Keratinocyte (primary cell): ENCODE data around the gene C15orf39. TPM values are rescaled to one million over a fixed set of nuclear protein-coding genes. Genes with fewer than 3 reads are reported as not detected.
"Not testable (repeated sequence)": the region's sequence is repeated elsewhere in the genome, so short reads cannot be mapped to it uniquely, and the experiment has no call there.

Source experiments
- DNase-seq: peaks from one replicate; pipeline ENCODE4 v3.0.0-alpha.2; 2011; ENCODE audit warnings: low read depth, missing footprints, low spot score
- FAIRE-seq: peaks from 2 replicates; lab custom pipeline; 2011; peaks lifted over from hg19 to GRCh38; lab: Jason Lieb, UNC
- H2AFZ ChIP-seq: 2 replicates; pipeline ENCODE4 v1.6.0; 2012; ENCODE audit warnings: low read length, control low read depth, inconsistent platforms; ENCODE audit not compliant: control insufficient read depth
- H3K27ac ChIP-seq: 2 replicates; pipeline ENCODE4 v1.5.1; 2011; ENCODE audit warnings: low read length; ENCODE audit not compliant: control insufficient read depth, insufficient read depth
- H3K27me3 ChIP-seq: 3 replicates; pipeline ENCODE4 v1.6.0; 2011; ENCODE audit warnings: low read length; ENCODE audit not compliant: control insufficient read depth, insufficient read depth; ENCODE audit errors: extremely low read depth
- H3K36me3 ChIP-seq, 2 experiments: 2 replicates in 1 of 2; 3 replicates in 1 of 2; pipeline ENCODE4 v1.5.1; 2011; ENCODE audit warnings: low read length in 2 of 2, mild to moderate bottlenecking in 1 of 2; ENCODE audit not compliant: control insufficient read depth in 2 of 2, insufficient read depth in 2 of 2; ENCODE audit errors: extremely low read depth in 1 of 2
- H3K4me1 ChIP-seq: 3 replicates; pipeline ENCODE4 v1.5.1; 2011; ENCODE audit warnings: low read length; ENCODE audit not compliant: control insufficient read depth, insufficient read depth; ENCODE audit errors: extremely low read depth
- H3K4me2 ChIP-seq: 3 replicates; pipeline ENCODE4 v1.6.0; 2011; ENCODE audit warnings: low read depth, low read length; ENCODE audit not compliant: control insufficient read depth, insufficient read depth; ENCODE audit errors: extremely low read depth
- H3K4me3 ChIP-seq, 3 experiments: fragments of 200-600 bp in 1 of 3; sonication (generic) in 1 of 3; 2 replicates in 2 of 3; 3 replicates in 1 of 3; pipeline ENCODE4 v1.5.1; 2011 to 2016; ENCODE audit warnings: low read length in 3 of 3, mild to moderate bottlenecking in 3 of 3, control low read depth in 2 of 3, inconsistent platforms in 1 of 3, low read depth in 1 of 3, mixed read lengths in 1 of 3, mixed run types in 1 of 3, moderate library complexity in 1 of 3; ENCODE audit not compliant: control insufficient read depth in 2 of 3, insufficient read depth in 2 of 3; ENCODE audit errors: extremely low read depth in 1 of 3
- H3K79me2 ChIP-seq: 2 replicates; pipeline ENCODE4 v1.6.0; 2012; ENCODE audit warnings: low read length; ENCODE audit not compliant: control insufficient read depth, insufficient read depth
- H3K9ac ChIP-seq: 3 replicates; pipeline ENCODE4 v1.6.0; 2011; ENCODE audit warnings: low read length; ENCODE audit not compliant: control insufficient read depth, insufficient read depth; ENCODE audit errors: extremely low read depth
- H3K9me1 ChIP-seq: 3 replicates; pipeline ENCODE4 v1.6.0; 2011; ENCODE audit warnings: low read length; ENCODE audit not compliant: control insufficient read depth, insufficient read depth; ENCODE audit errors: extremely low read depth
- H3K9me3 ChIP-seq: 2 replicates; pipeline ENCODE4 v1.5.1; 2012; ENCODE audit warnings: low read depth, low read length; ENCODE audit not compliant: control insufficient read depth
- H4K20me1 ChIP-seq: 3 replicates; pipeline ENCODE4 v1.6.0; 2011; ENCODE audit warnings: low read length; ENCODE audit not compliant: control insufficient read depth, insufficient read depth; ENCODE audit errors: extremely low read depth
- CTCF ChIP-seq, 3 experiments: IDR thresholded peaks in 1 of 3; conservative IDR thresholded peaks in 1 of 3; optimal IDR thresholded peaks in 1 of 3; 2 replicates in 2 of 3; 3 replicates in 1 of 3; pipeline versions ENCODE3 to v1.5.1; 2011; ENCODE audit warnings: low read length in 3 of 3, mild to moderate bottlenecking in 3 of 3, moderate library complexity in 2 of 3, control low read depth in 1 of 3, inconsistent platforms in 1 of 3; ENCODE audit not compliant: insufficient read depth in 2 of 3; ENCODE audit errors: extremely low read depth in 1 of 3
- dilution Hi-C: fragments of 300-500 bp; cut with MboI; formaldehyde crosslinking; loops from one replicate; pipeline ENCODE4 v1.7.0; 2020; ENCODE audit warnings: low sequenced_read_pairs; ENCODE audit not compliant: extremely low pct_ligation_motif_present
- polyA plus RNA-seq, 5 experiments: library from polyadenylated mRNA; depleted of rRNA in 3 of 5; stranded (reverse) in 3 of 5; stranded (forward) in 1 of 5; unstranded in 1 of 5; fragments of >200 nt; gene quantifications; 1 replicate in 1 of 5; 2 replicates in 3 of 5; 3 replicates in 1 of 5; pipeline versions ENCODE4 v1.2.1 to v1.2.3, GENCODE V29; 2011 to 2012; ENCODE audit warnings: missing spikeins in 2 of 5, low read depth in 1 of 5, low replicate concordance in 1 of 5

C15orf39 gene
- polyA plus RNA-seq, 1 donor (not counting 4 experiments of a cell fraction or from before 2014, with no cell fraction given) = 1.8 TPM

DNA sequence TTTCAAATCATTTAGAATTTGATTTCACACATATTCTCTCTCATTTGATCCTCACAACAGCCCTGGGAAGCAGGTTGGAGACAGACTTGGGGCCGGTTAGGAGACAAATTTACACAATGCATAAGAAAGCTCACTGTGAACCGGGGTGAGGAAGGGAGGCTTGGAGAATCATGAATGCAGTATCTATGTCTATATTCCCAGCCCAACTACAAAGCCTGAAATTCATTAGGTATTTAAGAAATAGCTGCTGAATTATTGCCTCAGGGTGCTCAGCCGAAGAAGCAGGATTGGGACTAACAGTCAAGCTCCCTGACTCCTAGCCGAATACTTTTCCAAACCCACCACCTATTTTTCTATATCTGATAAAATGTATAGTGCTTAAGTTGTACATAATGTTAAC, 48.0 kb downstream of the C15orf39 start:
- no peak overlapping the region for H2AFZ ChIP-seq
- H3K27me3 ChIP-seq = peaks cover 20% of the 10 kb centered on the region
- no peak overlapping the region for H3K4me3 ChIP-seq
- DNase-seq (no peak), FAIRE-seq (no peak)
- no peak for TF ChIP-seq CTCF (optimal IDR thresholded peaks at IDR 0.05 in 1 of 3, IDR thresholded peaks at IDR 0.05 in 1 of 3, conservative IDR thresholded peaks at IDR 0.05 in 1 of 3; ENCODE audit: extremely low read depth in 1 of 3, insufficient read depth in 2 of 3, low read length in 3 of 3)
- H3K79me2 ChIP-seq = no peaks in the 10 kb centered on the region
- no peaks in the 10 kb centered on the region for H4K20me1 ChIP-seq
- no peak overlapping the region for H3K27ac ChIP-seq
- no peaks in the 10 kb centered on the region for H3K4me1 ChIP-seq
- H3K9me1 ChIP-seq = no peaks in the 10 kb centered on the region
- dilution Hi-C loops = no loop called here
- H3K4me2 ChIP-seq = no peak overlapping the region
- no peak overlapping the region for H3K9ac ChIP-seq
- no peaks in the 10 kb centered on the region for H3K36me3 ChIP-seq
- H3K9me3 ChIP-seq = no peaks in the 10 kb centered on the region

GRCh38 chr15:75251343-75251742, 49.7 kb downstream of the C15orf39 start:
- peaks cover 20% of the 10 kb centered on the region for H3K27me3 ChIP-seq
- H3K27ac ChIP-seq, dilution Hi-C loops, H3K79me2 ChIP-seq, H3K9me1 ChIP-seq, H3K4me3 ChIP-seq, H3K4me2 ChIP-seq, H3K36me3 ChIP-seq, H3K9me3 ChIP-seq, DNase-seq, FAIRE-seq, H3K9ac ChIP-seq, H2AFZ ChIP-seq, H4K20me1 ChIP-seq, H3K4me1 ChIP-seq: not testable (repeated sequence)

DNA sequence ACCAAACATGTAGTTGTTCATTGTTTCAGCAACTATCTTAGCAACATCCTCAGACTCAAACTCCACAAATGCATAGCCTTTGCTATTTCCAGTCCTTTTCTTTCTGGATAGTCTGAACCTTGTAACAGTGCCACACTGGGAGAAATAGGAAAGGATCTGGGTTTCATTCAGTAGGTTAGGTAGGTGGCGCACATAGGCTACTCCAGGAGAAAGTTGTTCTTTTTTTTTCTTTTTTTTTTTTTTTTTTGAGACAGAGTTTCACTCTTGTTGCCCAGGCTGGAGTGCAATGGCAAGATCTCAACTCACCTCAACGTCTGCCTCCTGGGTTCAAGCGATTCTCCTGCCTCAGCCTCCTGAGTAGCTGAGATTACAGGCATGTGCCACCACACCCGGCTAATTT, 50.6 kb downstream of the C15orf39 start:
- DNase-seq, FAIRE-seq, H3K9me3 ChIP-seq, H3K9ac ChIP-seq, H3K9me1 ChIP-seq, dilution Hi-C loops, H3K27ac ChIP-seq, H3K36me3 ChIP-seq, H3K79me2 ChIP-seq, H3K4me3 ChIP-seq, H3K4me1 ChIP-seq, H4K20me1 ChIP-seq, H3K4me2 ChIP-seq, H2AFZ ChIP-seq: not testable (repeated sequence)
- H3K27me3 ChIP-seq = peaks cover 20% of the 10 kb centered on the region

GRCh38 chr15:75258034-75258433, 56.4 kb downstream of the C15orf39 start, which contains the start of gene GOLGA6C:
TSS of gene GOLGA6C (plus strand) at chr15:75258334. CDS start at chr15:75258599, 265 bp downstream.
- H3K36me3 ChIP-seq, H3K4me1 ChIP-seq, H3K4me3 ChIP-seq, FAIRE-seq, DNase-seq, H3K27me3 ChIP-seq, H3K4me2 ChIP-seq, H3K9me1 ChIP-seq, dilution Hi-C loops, H2AFZ ChIP-seq, H3K9me3 ChIP-seq, H3K79me2 ChIP-seq, H4K20me1 ChIP-seq, H3K9ac ChIP-seq, H3K27ac ChIP-seq: not testable (repeated sequence)
